ENCODE measurements around the gene HES6.
"Not testable (repeated sequence)": the region's sequence is repeated elsewhere in the genome, so short reads cannot be mapped to it uniquely, and the experiment has no call there.

HES6 gene

GRCh38 chr2:238279324-238279682 is 39.5 kb upstream of the HES6 start:
- no peak for TF ChIP-seq EZH2phosphoT487 (IDR thresholded peaks at IDR 0.05; ENCODE audit: low read length)
- Histone ChIP-seq H3K9ac (ENCODE audit: low read length) (no peak overlapping the region), H3K4me2 (ENCODE audit: low read depth, low read length) (no peak overlapping the region), H3K9me3 (replicated peaks; ENCODE audit: insufficient read depth, low read length) (no peaks in the 10 kb centered on the region), H3K9me2 (replicated peaks; ENCODE audit: insufficient read depth, low read length) (no peaks in the 10 kb centered on the region), H4K20me1 (ENCODE audit: insufficient read depth, low read length) (no peaks in the 10 kb centered on the region), H3F3A (ENCODE audit: insufficient read depth, low read length) (no peaks in the 10 kb centered on the region), H3K79me2 (ENCODE audit: low read length) (peaks cover 57% of the 10 kb centered on the region), H3K4me3 (ENCODE audit: low read length) (no peak overlapping the region), H2AFZ (ENCODE audit: low read length) (no peak overlapping the region), H3K4me1 (ENCODE audit: low read length) (no peaks in the 10 kb centered on the region), H3K36me3 (replicated peaks; ENCODE audit: insufficient read depth, low read length) (no peaks in the 10 kb centered on the region), H3K27ac (ENCODE audit: low read length) (no peak overlapping the region), H3K27me3 (replicated peaks; ENCODE audit: insufficient read depth, low read length) (no peaks in the 10 kb centered on the region)
- no peak for DNase-seq

- Histone ChIP-seq H2AFZ (ENCODE audit: low read length) (no peak overlapping the region), H3K79me2 (ENCODE audit: low read length) (peaks cover 52% of the 10 kb centered on the region), H3K4me1 (ENCODE audit: low read length) (no peaks in the 10 kb centered on the region), H3K27ac (ENCODE audit: low read length) (no peak overlapping the region), H3K9me2 (replicated peaks; ENCODE audit: insufficient read depth, low read length) (no peaks in the 10 kb centered on the region), H3K9ac (ENCODE audit: low read length) (no peak overlapping the region), H3F3A (ENCODE audit: insufficient read depth, low read length) (no peaks in the 10 kb centered on the region), H4K20me1 (ENCODE audit: insufficient read depth, low read length) (no peaks in the 10 kb centered on the region), H3K4me3 (ENCODE audit: low read length) (no peak overlapping the region), H3K36me3 (replicated peaks; ENCODE audit: insufficient read depth, low read length) (no peaks in the 10 kb centered on the region), H3K27me3 (replicated peaks; ENCODE audit: insufficient read depth, low read length) (no peaks in the 10 kb centered on the region), H3K9me3 (replicated peaks; ENCODE audit: insufficient read depth, low read length) (no peaks in the 10 kb centered on the region), H3K4me2 (ENCODE audit: low read depth, low read length) (no peak overlapping the region)
- DNase-seq = no peak
- TF ChIP-seq EZH2phosphoT487 (IDR thresholded peaks at IDR 0.05; ENCODE audit: low read length) = no peak
- TF ChIP-seq CTCF (IDR thresholded peaks at IDR 0.05; ENCODE audit: low read length) = no peak
- no peak for TF ChIP-seq EZH2 (optimal IDR thresholded peaks at IDR 0.05; ENCODE audit: low read depth, low read length)
Measured at GRCh38 chr2:238278626-238279323, 38.9 kb upstream of the HES6 start.

- TF ChIP-seq EZH2phosphoT487 (IDR thresholded peaks at IDR 0.05; ENCODE audit: low read length) = no peak
- TF ChIP-seq EZH2 (optimal IDR thresholded peaks at IDR 0.05; ENCODE audit: low read depth, low read length) = no peak
- TF ChIP-seq CTCF (IDR thresholded peaks at IDR 0.05; ENCODE audit: low read length) = no peak
- Histone ChIP-seq H3F3A (ENCODE audit: insufficient read depth, low read length) (no peaks in the 10 kb centered on the region), H3K79me2 (ENCODE audit: low read length) (peaks cover 41% of the 10 kb centered on the region), H3K36me3 (replicated peaks; ENCODE audit: insufficient read depth, low read length) (no peaks in the 10 kb centered on the region), H3K27me3 (replicated peaks; ENCODE audit: insufficient read depth, low read length) (no peaks in the 10 kb centered on the region), H3K4me1 (ENCODE audit: low read length) (no peaks in the 10 kb centered on the region), H2AFZ (ENCODE audit: low read length) (no peak overlapping the region), H3K27ac (ENCODE audit: low read length) (no peak overlapping the region), H4K20me1 (ENCODE audit: insufficient read depth, low read length) (no peaks in the 10 kb centered on the region), H3K4me2 (ENCODE audit: low read depth, low read length) (no peak overlapping the region), H3K9me2 (replicated peaks; ENCODE audit: insufficient read depth, low read length) (no peaks in the 10 kb centered on the region), H3K4me3 (ENCODE audit: low read length) (no peak overlapping the region), H3K9me3 (replicated peaks; ENCODE audit: insufficient read depth, low read length) (no peaks in the 10 kb centered on the region), H3K9ac (ENCODE audit: low read length) (no peak overlapping the region)
- DNase-seq = no peak
Measured at GRCh38 chr2:238277695-238278094, 37.9 kb upstream of the HES6 start.

- Histone ChIP-seq H4K20me1 (ENCODE audit: insufficient read depth, low read length) (no peaks in the 10 kb centered on the region), H3K9me2 (replicated peaks; ENCODE audit: insufficient read depth, low read length) (no peaks in the 10 kb centered on the region)
- TF ChIP-seq EZH2phosphoT487 (IDR thresholded peaks at IDR 0.05; ENCODE audit: low read length) = no peak
Measured at GRCh38 chr2:238274152-238274865, 34.5 kb upstream of the HES6 start.

GRCh38 chr2:238273433-238273832 is 33.6 kb upstream of the HES6 start:
- not testable (repeated sequence) for H3K9me3 ChIP-seq (replicated peaks; ENCODE audit: insufficient read depth, low read length); H3K36me3 ChIP-seq (replicated peaks; ENCODE audit: insufficient read depth, low read length); H4K20me1 ChIP-seq (ENCODE audit: insufficient read depth, low read length)

More at GRCh38 chr2:238274152-238274865, 34.5 kb upstream of the HES6 start:
- H3K9me3 ChIP-seq (replicated peaks; ENCODE audit: insufficient read depth, low read length) = no peaks in the 10 kb centered on the region
- no peak overlapping the region for H3K4me3 ChIP-seq (ENCODE audit: low read length)
- no peak overlapping the region for H3K27ac ChIP-seq (ENCODE audit: low read length)
- no peaks in the 10 kb centered on the region for H3F3A ChIP-seq (ENCODE audit: insufficient read depth, low read length)
- no peak overlapping the region for H3K4me2 ChIP-seq (ENCODE audit: low read depth, low read length)
- no peaks in the 10 kb centered on the region for H3K36me3 ChIP-seq (replicated peaks; ENCODE audit: insufficient read depth, low read length)
- no peak for DNase-seq
- H3K9ac ChIP-seq (ENCODE audit: low read length) = no peak overlapping the region
- H3K4me1 ChIP-seq (ENCODE audit: low read length) = no peaks in the 10 kb centered on the region
- no peaks in the 10 kb centered on the region for H3K27me3 ChIP-seq (replicated peaks; ENCODE audit: insufficient read depth, low read length)
- H2AFZ ChIP-seq (ENCODE audit: low read length) = no peak overlapping the region
- H3K79me2 ChIP-seq (ENCODE audit: low read length) = peaks cover 11% of the 10 kb centered on the region

More at GRCh38 chr2:238273433-238273832, 33.6 kb upstream of the HES6 start:
- DNase-seq; H3F3A ChIP-seq (ENCODE audit: insufficient read depth, low read length); H3K4me2 ChIP-seq (ENCODE audit: low read depth, low read length); H3K27me3 ChIP-seq (replicated peaks; ENCODE audit: insufficient read depth, low read length); H3K4me1 ChIP-seq (ENCODE audit: low read length); H3K27ac ChIP-seq (ENCODE audit: low read length); H3K9me2 ChIP-seq (replicated peaks; ENCODE audit: insufficient read depth, low read length); H3K9ac ChIP-seq (ENCODE audit: low read length); H3K4me3 ChIP-seq (ENCODE audit: low read length); H3K79me2 ChIP-seq (ENCODE audit: low read length); H2AFZ ChIP-seq (ENCODE audit: low read length): not testable (repeated sequence)

Measured in MM.1S (cell line).